ENCODE data around the gene SMCO2.

- TF ChIP-seq EZH2 (IDR thresholded peaks at IDR 0.05): no peak
- TF ChIP-seq POLR2AphosphoS5 (IDR thresholded peaks at IDR 0.05; ENCODE audit: borderline replicate concordance, low read depth, low read length): no peak
- TF ChIP-seq FOXP2 (optimal IDR thresholded peaks at IDR 0.05; ENCODE audit: control extremely low read depth, extremely low read length, insufficient read depth): no peak
Measured at GRCh38 chr12:27431185-27431584, 15.4 kb upstream of the SMCO2 start.

Measured in SK-N-MC (cell line).